ENCODE data around the gene CAMTA1. TPM values are rescaled to one million over a fixed set of nuclear protein-coding genes. Genes with fewer than 3 reads are reported as not detected.
"Not testable (repeated sequence)": the region's sequence is repeated elsewhere in the genome, so short reads cannot be mapped to it uniquely, and the experiment has no call there.

The CAMTA1 gene
- total and polyA plus RNA-seq, 2 experiments from 2014 or later: 89.0 to 145 TPM

GRCh38 chr1:7376676-7377075 is 591.4 kb downstream of the CAMTA1 start:
- TF ChIP-seq EZH2 (IDR thresholded peaks at IDR 0.05; ENCODE audit: borderline replicate concordance): no peak
- no peak for TF ChIP-seq EZH2phosphoT487 (IDR thresholded peaks at IDR 0.05; ENCODE audit: low read depth, severe bottlenecking, unreplicated experiment)
- TF ChIP-seq, protein P1, sequence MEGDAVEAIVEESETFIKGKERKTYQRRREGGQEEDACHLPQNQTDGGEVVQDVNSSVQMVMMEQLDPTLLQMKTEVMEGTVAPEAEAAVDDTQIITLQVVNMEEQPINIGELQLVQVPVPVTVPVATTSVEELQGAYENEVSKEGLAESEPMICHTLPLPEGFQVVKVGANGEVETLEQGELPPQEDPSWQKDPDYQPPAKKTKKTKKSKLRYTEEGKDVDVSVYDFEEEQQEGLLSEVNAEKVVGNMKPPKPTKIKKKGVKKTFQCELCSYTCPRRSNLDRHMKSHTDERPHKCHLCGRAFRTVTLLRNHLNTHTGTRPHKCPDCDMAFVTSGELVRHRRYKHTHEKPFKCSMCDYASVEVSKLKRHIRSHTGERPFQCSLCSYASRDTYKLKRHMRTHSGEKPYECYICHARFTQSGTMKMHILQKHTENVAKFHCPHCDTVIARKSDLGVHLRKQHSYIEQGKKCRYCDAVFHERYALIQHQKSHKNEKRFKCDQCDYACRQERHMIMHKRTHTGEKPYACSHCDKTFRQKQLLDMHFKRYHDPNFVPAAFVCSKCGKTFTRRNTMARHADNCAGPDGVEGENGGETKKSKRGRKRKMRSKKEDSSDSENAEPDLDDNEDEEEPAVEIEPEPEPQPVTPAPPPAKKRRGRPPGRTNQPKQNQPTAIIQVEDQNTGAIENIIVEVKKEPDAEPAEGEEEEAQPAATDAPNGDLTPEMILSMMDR (IDR thresholded peaks at IDR 0.05; ENCODE audit: poor library complexity): no peak
- Histone ChIP-seq H3K27me3 (no peaks in the 10 kb centered on the region), H2AFZ (no peak overlapping the region), H3K27ac (no peak overlapping the region), H3K79me2 (no peaks in the 10 kb centered on the region), H3K9me3 (ENCODE audit: low read depth) (no peaks in the 10 kb centered on the region), H3K4me1 (ENCODE audit: insufficient read depth) (no peaks in the 10 kb centered on the region), H4K20me1 (ENCODE audit: insufficient read depth, poor library complexity, severe bottlenecking) (no peaks in the 10 kb centered on the region), H3K9me2 (replicated peaks; ENCODE audit: insufficient read depth) (no peaks in the 10 kb centered on the region), H3K4me2 (no peak overlapping the region), H3K4me3 (no peak overlapping the region), H3K36me3 (replicated peaks; ENCODE audit: insufficient read depth, low read depth) (no peaks in the 10 kb centered on the region)
- DNase-seq (ENCODE audit: low spot score): no peak
- WGBS (ENCODE audit: low lambda C conversion rate, missing lambda C conversion rate): 97% methylated on average over 4 of the region's 4 CpGs

- H4K20me1 ChIP-seq (ENCODE audit: insufficient read depth, poor library complexity, severe bottlenecking): no peaks in the 10 kb centered on the region
- no peaks in the 10 kb centered on the region for H3K27me3 ChIP-seq
- H3K4me2 ChIP-seq: no peak overlapping the region
- DNase-seq (ENCODE audit: low spot score): no peak
- H3K4me3 ChIP-seq: no peak overlapping the region
- WGBS (ENCODE audit: low lambda C conversion rate, missing lambda C conversion rate): 93% methylated on average over 14 of the region's 14 CpGs
- no peak for TF ChIP-seq EZH2 (IDR thresholded peaks at IDR 0.05; ENCODE audit: borderline replicate concordance)
- H2AFZ ChIP-seq: no peak overlapping the region
- H3K79me2 ChIP-seq: no peaks in the 10 kb centered on the region
- no peak overlapping the region for H3K27ac ChIP-seq
- H3K36me3 ChIP-seq (replicated peaks; ENCODE audit: insufficient read depth, low read depth): no peaks in the 10 kb centered on the region
- no peaks in the 10 kb centered on the region for H3K9me3 ChIP-seq (ENCODE audit: low read depth)
- no peaks in the 10 kb centered on the region for H3K9me2 ChIP-seq (replicated peaks; ENCODE audit: insufficient read depth)
- no peaks in the 10 kb centered on the region for H3K4me1 ChIP-seq (ENCODE audit: insufficient read depth)
Measured at GRCh38 chr1:7378346-7379130, 593.3 kb downstream of the CAMTA1 start.

DNA sequence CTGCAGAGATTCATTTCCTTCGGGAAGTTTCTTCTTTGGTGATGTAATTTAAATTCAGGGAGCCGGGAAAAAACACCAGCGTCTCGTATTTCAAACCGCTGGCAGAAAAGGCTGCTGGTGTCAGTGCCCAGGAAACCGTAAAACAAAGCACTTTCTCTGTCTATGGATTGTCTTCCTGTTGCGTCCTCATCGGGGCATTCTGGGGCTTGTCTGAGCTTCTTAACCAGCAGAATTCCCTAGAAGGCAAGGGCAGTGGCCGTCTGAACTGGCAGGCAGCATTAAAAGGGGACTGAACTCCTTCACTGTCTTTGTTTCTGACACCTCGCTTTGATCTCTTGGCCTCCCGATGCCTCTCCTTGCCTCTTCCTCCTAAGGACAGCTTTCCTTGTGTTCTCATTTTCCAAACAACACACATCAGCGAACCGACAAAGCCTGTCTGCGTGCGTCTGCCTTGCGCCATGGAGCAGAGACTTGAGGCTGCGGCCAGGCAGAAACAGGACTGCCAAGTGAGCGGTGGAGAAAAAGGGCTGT is 594.3 kb downstream of the CAMTA1 start:
- peak overlapping the region; percentile 23 for H3K27ac ChIP-seq
- peak; percentile 32 for DNase-seq (ENCODE audit: low spot score)
- H4K20me1 ChIP-seq (ENCODE audit: insufficient read depth, poor library complexity, severe bottlenecking): no peaks in the 10 kb centered on the region
- TF ChIP-seq, protein P1 (IDR thresholded peaks at IDR 0.05; ENCODE audit: poor library complexity): no peak
- no peak for TF ChIP-seq EZH2phosphoT487 (IDR thresholded peaks at IDR 0.05; ENCODE audit: low read depth, severe bottlenecking, unreplicated experiment)
- no peak for TF ChIP-seq EZH2 (IDR thresholded peaks at IDR 0.05; ENCODE audit: borderline replicate concordance)
- no peak overlapping the region for H2AFZ ChIP-seq
- peak overlapping the region; percentile 66 for H3K4me2 ChIP-seq
- no peaks in the 10 kb centered on the region for H3K9me2 ChIP-seq (replicated peaks; ENCODE audit: insufficient read depth)
- H3K36me3 ChIP-seq (replicated peaks; ENCODE audit: insufficient read depth, low read depth): no peaks in the 10 kb centered on the region
- H3K4me3 ChIP-seq: no peak overlapping the region
- H3K9me3 ChIP-seq (ENCODE audit: low read depth): no peaks in the 10 kb centered on the region
- WGBS (ENCODE audit: low lambda C conversion rate, missing lambda C conversion rate): 21% methylated on average over 18 of the region's 18 CpGs
- H3K27me3 ChIP-seq: no peaks in the 10 kb centered on the region
- no peaks in the 10 kb centered on the region for H3K79me2 ChIP-seq
- no peaks in the 10 kb centered on the region for H3K4me1 ChIP-seq (ENCODE audit: insufficient read depth)

GRCh38 chr1:7380068-7380467 is 594.8 kb downstream of the CAMTA1 start:
- H3K4me3 ChIP-seq; H3K27me3 ChIP-seq; H3K27ac ChIP-seq; H3K79me2 ChIP-seq; H3K4me1 ChIP-seq (ENCODE audit: insufficient read depth); H2AFZ ChIP-seq; H3K36me3 ChIP-seq (replicated peaks; ENCODE audit: insufficient read depth, low read depth); H3K9me2 ChIP-seq (replicated peaks; ENCODE audit: insufficient read depth); H4K20me1 ChIP-seq (ENCODE audit: insufficient read depth, poor library complexity, severe bottlenecking); DNase-seq (ENCODE audit: low spot score); H3K9me3 ChIP-seq (ENCODE audit: low read depth): not testable (repeated sequence)
- peak overlapping the region; percentile 66 for H3K4me2 ChIP-seq
- WGBS (ENCODE audit: low lambda C conversion rate, missing lambda C conversion rate): 98% methylated on average over 9 of the region's 9 CpGs

All from hepatocyte (in vitro differentiated cells).